ENCODE data around the gene LMO1.

DNA sequence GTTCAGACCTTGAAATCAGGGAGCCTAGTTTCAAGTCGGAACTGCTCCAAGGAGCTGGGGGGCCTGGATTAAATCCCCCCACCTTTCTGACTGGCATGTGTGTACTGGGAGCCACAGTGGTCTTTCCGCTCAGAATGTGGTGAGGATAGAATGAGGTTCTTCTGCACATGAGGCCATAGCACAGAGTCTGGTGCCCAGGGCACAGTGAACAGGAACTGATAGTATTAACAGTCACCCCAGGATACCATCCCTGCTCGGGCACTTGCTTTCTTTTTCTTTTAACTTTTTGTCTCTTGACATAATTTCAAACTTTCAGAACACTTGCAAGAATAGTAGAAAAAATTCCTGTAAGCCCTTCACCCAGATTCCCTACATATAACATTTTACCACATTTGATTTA lies 28.8 kb downstream of the LMO1 start:
- TF ChIP-seq, protein P1, sequence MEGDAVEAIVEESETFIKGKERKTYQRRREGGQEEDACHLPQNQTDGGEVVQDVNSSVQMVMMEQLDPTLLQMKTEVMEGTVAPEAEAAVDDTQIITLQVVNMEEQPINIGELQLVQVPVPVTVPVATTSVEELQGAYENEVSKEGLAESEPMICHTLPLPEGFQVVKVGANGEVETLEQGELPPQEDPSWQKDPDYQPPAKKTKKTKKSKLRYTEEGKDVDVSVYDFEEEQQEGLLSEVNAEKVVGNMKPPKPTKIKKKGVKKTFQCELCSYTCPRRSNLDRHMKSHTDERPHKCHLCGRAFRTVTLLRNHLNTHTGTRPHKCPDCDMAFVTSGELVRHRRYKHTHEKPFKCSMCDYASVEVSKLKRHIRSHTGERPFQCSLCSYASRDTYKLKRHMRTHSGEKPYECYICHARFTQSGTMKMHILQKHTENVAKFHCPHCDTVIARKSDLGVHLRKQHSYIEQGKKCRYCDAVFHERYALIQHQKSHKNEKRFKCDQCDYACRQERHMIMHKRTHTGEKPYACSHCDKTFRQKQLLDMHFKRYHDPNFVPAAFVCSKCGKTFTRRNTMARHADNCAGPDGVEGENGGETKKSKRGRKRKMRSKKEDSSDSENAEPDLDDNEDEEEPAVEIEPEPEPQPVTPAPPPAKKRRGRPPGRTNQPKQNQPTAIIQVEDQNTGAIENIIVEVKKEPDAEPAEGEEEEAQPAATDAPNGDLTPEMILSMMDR (IDR thresholded peaks at IDR 0.05; ENCODE audit: poor library complexity), result no peak
- TF ChIP-seq EZH2phosphoT487 (IDR thresholded peaks at IDR 0.05; ENCODE audit: low read depth, severe bottlenecking, unreplicated experiment), result no peak
